ENCODE data around the gene PPP4R2. TPM values are rescaled to one million over a fixed set of nuclear protein-coding genes. Genes with fewer than 3 reads are reported as not detected.
A peak's percentile ranks its signal among the peaks of the same experiment; 100 is the strongest.

PPP4R2 gene
- total and polyA plus RNA-seq, 9 of the 15 experiments (the other 6 are each of a cell fraction or from before 2014, with no cell fraction given) = 11.0 to 49.6 (median 31.6) TPM

- TF ChIP-seq MBD1 (CRISPR knock-in tag; IDR thresholded peaks at IDR 0.05) (no peak), RAD21 (CRISPR knock-in tag; conservative IDR thresholded peaks at IDR 0.05 in 1 of 2, IDR thresholded peaks at IDR 0.05 in 1 of 2) (peak; percentile 80 to 81), STAG1 (CRISPR knock-in tag; IDR thresholded peaks at IDR 0.05; ENCODE audit: borderline replicate concordance) (peak; percentile 69; the same call in 1 of the 2 replicates), ZNF518B (CRISPR knock-in tag; IDR thresholded peaks at IDR 0.05) (no peak), MYNN (IDR thresholded peaks at IDR 0.05) (peak; percentile 84), MYNN (CRISPR knock-in tag; IDR thresholded peaks at IDR 0.05) (no peak), ARID2 (IDR thresholded peaks at IDR 0.05) (peak; percentile 55; the same call in 1 of the 2 replicates), SMC3 (conservative IDR thresholded peaks at IDR 0.05; ENCODE audit: insufficient read depth, low read depth, low read length) (peak; percentile 75), MEIS2 (IDR thresholded peaks at IDR 0.05; ENCODE audit: partially characterized antibody) (peak; percentile 15), PCBP2 (IDR thresholded peaks at IDR 0.05; ENCODE audit: low read depth, low read length, poor library complexity, severe bottlenecking) (no peak)
Measured at GRCh38 chr3:73086071-73086494, 89.5 kb downstream of the PPP4R2 start (continued).
